AG04449 (cell line): Measurements from ENCODE around the gene PRMT3.

Experiments used
- CTCF ChIA-PET: fragments of 350-600 bp; formaldehyde crosslinking; extraction: SDS; loops from one replicate; lab custom pipeline; 2021; ENCODE audit warnings: antibody characterized with exemption; lab: Yijun Ruan, JAX
- POLR2A ChIA-PET: fragments of 400-600, 350-600 bp; formaldehyde crosslinking; extraction: SDS; loops from one replicate; lab custom pipeline; 2020; ENCODE audit warnings: antibody characterized with exemption, inconsistent platforms; lab: Yijun Ruan, JAX
- DNase-seq: peaks from one replicate; pipeline ENCODE4 v3.0.0-alpha.2; 2010; ENCODE audit warnings: low read depth, low spot score
- H3K4me3 ChIP-seq: 2 replicates; pipeline ENCODE4 v1.5.1; 2011; ENCODE audit warnings: low read depth, mild to moderate bottlenecking, control low read depth, low read length
- TF ChIP-seq, protein P1 (sequence below): IDR thresholded peaks from one replicate; pipeline ENCODE4 v1.5.1; 2011; ENCODE audit warnings: mild to moderate bottlenecking, moderate library complexity, low read length, control low read depth, inconsistent platforms; ENCODE audit not compliant: insufficient read depth; ENCODE audit errors: missing control alignments

Gene PRMT3

DNA sequence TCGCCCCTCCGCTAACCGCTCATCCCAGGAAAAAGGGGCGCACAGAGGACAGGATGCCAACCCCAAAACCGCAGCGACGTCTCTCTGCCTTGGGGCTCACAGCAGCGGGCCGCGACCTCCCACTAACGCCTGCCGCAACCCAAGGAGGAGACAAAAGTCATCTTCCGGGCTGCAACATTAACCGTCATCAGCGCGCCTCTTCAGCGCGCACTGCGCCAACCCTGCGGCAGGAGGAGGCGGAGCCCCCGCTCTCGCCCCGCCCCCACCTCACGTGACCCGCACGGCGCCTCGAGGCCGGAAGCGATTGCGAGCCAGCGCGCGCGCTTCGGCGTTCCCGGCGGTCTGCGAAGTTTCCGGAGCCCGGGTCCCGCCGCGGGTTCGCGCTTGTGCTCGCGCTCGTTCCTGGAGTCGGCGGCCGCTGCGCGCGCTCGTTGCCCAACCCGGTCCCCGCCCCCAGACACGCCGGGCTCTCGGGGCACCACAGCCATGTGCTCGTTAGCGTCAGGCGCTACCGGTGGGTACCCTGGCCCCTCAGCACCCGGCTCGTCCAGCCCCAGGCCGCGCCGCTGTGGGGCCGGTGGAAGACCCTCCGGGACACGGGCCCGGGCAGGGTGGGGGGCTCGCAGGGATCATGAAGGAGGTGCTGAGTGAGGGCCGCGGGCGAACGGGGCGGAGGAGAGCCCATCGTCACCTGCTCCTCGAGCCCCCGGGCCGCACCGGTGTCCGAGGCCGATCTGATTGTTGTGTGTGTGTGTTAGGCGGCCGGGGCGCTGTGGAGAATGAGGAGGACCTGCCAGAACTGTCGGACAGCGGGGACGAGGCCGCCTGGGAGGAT lies at the start of gene PRMT3:
Gene PRMT3, plus strand, starts transcription at position 456 of the 835 bp plus-strand sequence. Its CDS starts 31 bp downstream, at position 487.
- TF ChIP-seq, protein P1, sequence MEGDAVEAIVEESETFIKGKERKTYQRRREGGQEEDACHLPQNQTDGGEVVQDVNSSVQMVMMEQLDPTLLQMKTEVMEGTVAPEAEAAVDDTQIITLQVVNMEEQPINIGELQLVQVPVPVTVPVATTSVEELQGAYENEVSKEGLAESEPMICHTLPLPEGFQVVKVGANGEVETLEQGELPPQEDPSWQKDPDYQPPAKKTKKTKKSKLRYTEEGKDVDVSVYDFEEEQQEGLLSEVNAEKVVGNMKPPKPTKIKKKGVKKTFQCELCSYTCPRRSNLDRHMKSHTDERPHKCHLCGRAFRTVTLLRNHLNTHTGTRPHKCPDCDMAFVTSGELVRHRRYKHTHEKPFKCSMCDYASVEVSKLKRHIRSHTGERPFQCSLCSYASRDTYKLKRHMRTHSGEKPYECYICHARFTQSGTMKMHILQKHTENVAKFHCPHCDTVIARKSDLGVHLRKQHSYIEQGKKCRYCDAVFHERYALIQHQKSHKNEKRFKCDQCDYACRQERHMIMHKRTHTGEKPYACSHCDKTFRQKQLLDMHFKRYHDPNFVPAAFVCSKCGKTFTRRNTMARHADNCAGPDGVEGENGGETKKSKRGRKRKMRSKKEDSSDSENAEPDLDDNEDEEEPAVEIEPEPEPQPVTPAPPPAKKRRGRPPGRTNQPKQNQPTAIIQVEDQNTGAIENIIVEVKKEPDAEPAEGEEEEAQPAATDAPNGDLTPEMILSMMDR, result no peak
- ChIA-PET POLR2A (interaction anchor here (0.6 kb wide), 1 partner anchor 369 kb away, joined by 3 read pairs; no protein-coding TSS in a partner anchor), CTCF (interaction anchor here (0.6 to 1.4 kb wide), 9 partner anchors 9 to 259 kb away, joined by 3 to 10 read pairs (median 3); partner anchors contain the start of gene HTATIP2)
- DNase-seq, result peak; percentile 59
- H3K4me3 ChIP-seq, result peak within 1 kb of the TSS; percentile 98

DNA sequence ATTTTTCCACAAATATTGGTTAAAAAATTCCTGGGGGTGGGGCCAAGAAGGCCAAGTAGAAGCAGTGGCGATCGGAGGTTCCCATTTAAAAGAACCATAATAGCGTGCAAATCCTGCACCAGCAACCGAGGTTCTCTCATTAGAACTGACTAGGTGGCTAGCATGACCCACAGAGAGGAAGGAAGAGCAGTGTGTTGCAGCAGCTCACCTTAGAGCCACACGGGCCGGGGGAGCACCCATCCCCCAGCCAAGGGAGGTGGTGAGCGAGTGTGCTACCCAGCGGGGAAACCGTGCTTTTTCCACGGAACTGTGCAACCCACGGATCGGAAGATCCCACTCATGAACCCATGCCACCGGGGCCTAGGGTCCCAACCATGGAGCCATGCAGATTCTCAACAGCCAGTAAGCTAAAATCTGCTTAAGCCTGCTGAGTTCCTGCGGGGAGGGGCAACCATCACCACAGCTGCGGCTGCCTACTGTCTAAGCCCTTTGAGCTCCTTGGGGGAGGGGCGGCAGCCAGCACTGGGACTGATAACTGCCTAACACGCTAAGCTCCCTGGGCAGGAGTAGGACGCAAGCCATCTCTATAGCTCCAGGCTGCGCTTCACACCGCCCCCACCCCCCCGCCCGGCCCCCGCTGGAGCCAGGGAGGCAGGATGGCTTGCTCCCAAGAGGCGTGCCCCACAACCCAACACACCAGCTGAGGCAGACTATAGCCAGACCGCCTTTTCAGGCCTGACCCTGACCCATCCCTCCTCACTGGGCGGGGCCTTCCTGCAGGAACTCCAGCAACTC lies 45.0 kb upstream of the PRMT3 start:
- ChIA-PET POLR2A (no interaction called here), CTCF (interaction anchor here (5.1 kb wide), 1 partner anchor 11 kb away, joined by 33 read pairs; no protein-coding TSS in a partner anchor)
- no peak overlapping the region for H3K4me3 ChIP-seq
- no peak for DNase-seq
- TF ChIP-seq, protein P1, result no peak

DNA sequence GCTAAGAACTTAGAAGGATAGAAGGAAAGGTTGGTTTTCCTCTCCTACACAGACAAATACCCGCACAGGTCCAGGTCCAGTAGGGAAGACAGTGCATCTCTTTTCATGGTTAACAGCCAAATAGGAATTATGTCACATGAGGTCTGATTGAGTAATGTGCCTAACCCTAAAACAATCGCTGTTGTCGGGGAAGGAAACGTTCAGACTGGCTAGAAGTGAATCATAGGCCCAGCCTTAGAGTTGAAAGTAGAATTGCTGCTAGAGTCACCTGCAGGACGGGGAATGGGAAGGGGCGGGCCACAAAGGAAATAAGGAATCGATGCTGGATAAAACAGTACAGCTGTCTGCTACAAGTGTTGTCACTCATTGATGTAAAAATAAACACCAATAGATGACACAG lies 36.4 kb upstream of the PRMT3 start:
- POLR2A ChIA-PET, result no interaction called here
- no peak for DNase-seq
- CTCF ChIA-PET, result interaction anchor here (1.3 to 12.6 kb wide), 9 partner anchors 11 to 446 kb away, joined by 3 to 160 read pairs (median 4); partner anchors contain the start of gene HTATIP2
- no peak overlapping the region for H3K4me3 ChIP-seq
- TF ChIP-seq, protein P1, result no peak

DNA sequence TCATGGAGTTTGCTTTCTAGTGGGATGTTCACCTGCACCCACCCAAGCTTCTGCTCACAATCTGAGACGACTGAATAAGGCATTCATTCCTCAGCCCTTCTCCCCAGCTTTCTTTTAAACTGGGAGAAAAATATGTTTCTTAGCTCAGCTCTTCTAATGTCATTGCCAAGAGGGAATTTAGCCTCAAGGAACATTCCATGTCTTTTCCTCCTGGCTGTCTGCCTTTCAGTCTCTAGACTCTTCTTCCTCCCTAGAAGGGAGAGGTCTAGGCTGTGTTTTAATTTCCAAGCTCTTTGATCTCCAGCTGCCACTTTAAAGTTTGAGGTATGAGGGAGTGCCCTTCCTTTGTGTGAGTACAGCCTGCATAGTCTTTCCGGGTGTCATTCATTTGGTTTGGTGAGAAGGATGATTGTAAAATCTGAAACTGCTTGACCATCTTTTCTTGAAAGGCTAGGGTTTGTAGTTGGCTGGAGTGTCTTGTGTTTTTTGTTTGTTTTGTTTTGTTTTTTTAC lies 35.7 kb upstream of the PRMT3 start:
- TF ChIP-seq, protein P1, result no peak
- ChIA-PET POLR2A (no interaction called here), CTCF (interaction anchor here (1.3 to 12.6 kb wide), 9 partner anchors 12 to 446 kb away, joined by 3 to 160 read pairs (median 33); partner anchors contain the start of gene HTATIP2)
- H3K4me3 ChIP-seq, result no peak overlapping the region
- DNase-seq, result no peak

DNA sequence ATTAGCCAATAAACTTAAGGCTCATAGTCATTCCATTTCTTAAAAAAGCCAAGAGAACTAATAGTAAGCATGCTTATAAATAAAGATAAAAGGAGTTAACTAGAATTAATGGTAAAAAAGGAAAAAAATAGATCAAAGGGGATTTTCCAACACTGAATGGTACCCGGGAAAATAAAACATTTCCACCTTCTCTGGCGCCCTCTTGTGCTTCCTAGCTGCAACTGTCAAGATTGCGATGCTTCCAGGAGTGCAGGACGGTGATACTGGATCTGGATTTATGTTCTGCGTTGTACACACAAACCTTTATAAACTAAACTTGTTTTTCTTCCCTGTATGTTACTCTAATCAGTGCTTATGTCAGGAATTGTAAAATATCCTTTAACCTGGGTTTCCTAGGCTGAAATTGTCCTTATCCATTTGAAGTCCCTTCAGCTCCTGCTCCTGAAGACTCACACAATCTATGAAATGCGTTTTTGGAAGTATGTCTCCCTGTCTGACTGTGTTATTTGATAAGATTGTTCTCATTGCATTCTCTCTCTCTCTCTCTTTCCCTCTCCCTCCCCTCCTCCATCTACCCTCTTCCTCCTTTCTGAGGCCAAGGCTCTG lies 33.6 kb upstream of the PRMT3 start:
- ChIA-PET POLR2A (interaction anchor here (1.0 kb wide), 1 partner anchor 10 kb away, joined by 3 read pairs; no protein-coding TSS in a partner anchor), CTCF (interaction anchor here (0.9 to 12.6 kb wide), 27 partner anchors 9 to 1187 kb away, joined by 3 to 160 read pairs (median 5); partner anchors contain the start of gene HTATIP2)
- TF ChIP-seq, protein P1, result peak; percentile 74
- DNase-seq, result no peak
- no peak overlapping the region for H3K4me3 ChIP-seq
